Heart left ventricle (tissue), 13 donors: ENCODE data around the gene PYGM.

Source experiments
- CTCF ChIP-seq, 12 donors: fragments of 200-600 bp; sonication (generic) in 4 of 12; IDR thresholded peaks; one replicate each; pipeline versions ENCODE4 v1.5.0 to v1.8.0; 2018 to 2022; ENCODE audit warnings: antibody characterized with exemption in 12 of 12, mild to moderate bottlenecking in 5 of 12
- POLR2A ChIP-seq, 2 donors: fragments of 450-650 bp; IDR thresholded peaks; one replicate each; pipeline ENCODE4 v1.6.1; 2017; ENCODE audit warnings: antibody characterized with exemption in 2 of 2, mild to moderate bottlenecking in 2 of 2, moderate library complexity in 2 of 2
- donor health status: ischemic (EF 13 %, LVEDD 7.1; RV severe dilation, severe dysfunction).
- donor health status: DM: no; HTN: yes; CAD: no.
- donor health status: DM: no; HTN: no; CAD: no.
- donor health status: ischemic (EF 25% LVEDD 6.9; RV normal size, moderate dysfunction).
- donor health status: ischemic (EF 25% LVEDD 5.7; RV mildly dilated, moderate dysfunction).
- donor health status: ischemic (EF 35%, LVEDD 5.7; RV mildly dilated, moderate dysfunction).
- donor health status: nonischemic (EF 11% LVEDD 7.7; RV severe dilation, severe dysfunction).
- donor health status: DM: yes; HTN: yes; CAD: no.
- donor health status: PGD.
- donor health status: ischemic (EF 29% LVEDD 5.4; RV normal size, mild dysfunction).
- donor health status: nonischemic (EF 23%, LVEDD 6.1; RV moderate dilation, normal function).

- TF ChIP-seq CTCF (IDR thresholded peaks at IDR 0.05) = no peak
- no peak for TF ChIP-seq POLR2A (IDR thresholded peaks at IDR 0.05)
These were observed 42.6 kb downstream of the PYGM start for GRCh38 chr11:64717268-64717578.
